ENCODE measurements around the gene CDH24. TPM values are rescaled to one million over a fixed set of nuclear protein-coding genes. Genes with fewer than 3 reads are reported as not detected.

Gene CDH24
- total and polyA plus RNA-seq, 9 of the 15 experiments (the other 6 are each of a cell fraction or from before 2014, with no cell fraction given), result 0.04 to 16.2 (median 4.9) TPM

DNA sequence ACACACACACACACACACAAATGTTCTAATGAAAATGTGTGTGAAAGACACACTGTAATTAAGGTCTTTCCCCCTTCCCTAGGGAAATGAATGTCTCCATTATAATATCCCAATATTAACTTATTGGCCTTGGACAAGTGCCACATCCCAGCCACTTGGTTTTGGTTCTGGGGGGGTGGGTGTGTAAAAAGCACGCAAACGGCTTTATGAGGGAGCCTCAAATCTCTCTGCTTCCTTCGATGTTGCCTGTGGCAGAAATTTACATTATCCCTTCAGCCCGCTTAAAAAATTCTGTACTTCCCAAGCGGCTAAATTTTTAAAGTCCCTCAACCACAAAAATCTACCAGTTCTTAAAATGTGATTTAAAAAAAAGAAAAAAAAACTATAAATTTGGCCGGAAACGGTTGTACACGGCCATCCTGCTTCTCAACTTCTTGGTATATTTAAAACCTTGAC, 47.8 kb downstream of the CDH24 start (continued):
- TF ChIP-seq NCOA1 (IDR thresholded peaks at IDR 0.05; ENCODE audit: low read depth), result 0 out of 2 replicates have a peak, but pooled peaks have one; percentile 10
- 0 out of 2 replicates have a peak, but pooled peaks have one; percentile 42 for TF ChIP-seq HBP1 (CRISPR knock-in tag; IDR thresholded peaks at IDR 0.05)
- TF ChIP-seq RAD21 (CRISPR knock-in tag; conservative IDR thresholded peaks at IDR 0.05 in 1 of 2, IDR thresholded peaks at IDR 0.05 in 1 of 2), result no peak
- no peak for TF ChIP-seq TRIM25 (IDR thresholded peaks at IDR 0.05; ENCODE audit: borderline replicate concordance)
- TF ChIP-seq, protein P1, sequence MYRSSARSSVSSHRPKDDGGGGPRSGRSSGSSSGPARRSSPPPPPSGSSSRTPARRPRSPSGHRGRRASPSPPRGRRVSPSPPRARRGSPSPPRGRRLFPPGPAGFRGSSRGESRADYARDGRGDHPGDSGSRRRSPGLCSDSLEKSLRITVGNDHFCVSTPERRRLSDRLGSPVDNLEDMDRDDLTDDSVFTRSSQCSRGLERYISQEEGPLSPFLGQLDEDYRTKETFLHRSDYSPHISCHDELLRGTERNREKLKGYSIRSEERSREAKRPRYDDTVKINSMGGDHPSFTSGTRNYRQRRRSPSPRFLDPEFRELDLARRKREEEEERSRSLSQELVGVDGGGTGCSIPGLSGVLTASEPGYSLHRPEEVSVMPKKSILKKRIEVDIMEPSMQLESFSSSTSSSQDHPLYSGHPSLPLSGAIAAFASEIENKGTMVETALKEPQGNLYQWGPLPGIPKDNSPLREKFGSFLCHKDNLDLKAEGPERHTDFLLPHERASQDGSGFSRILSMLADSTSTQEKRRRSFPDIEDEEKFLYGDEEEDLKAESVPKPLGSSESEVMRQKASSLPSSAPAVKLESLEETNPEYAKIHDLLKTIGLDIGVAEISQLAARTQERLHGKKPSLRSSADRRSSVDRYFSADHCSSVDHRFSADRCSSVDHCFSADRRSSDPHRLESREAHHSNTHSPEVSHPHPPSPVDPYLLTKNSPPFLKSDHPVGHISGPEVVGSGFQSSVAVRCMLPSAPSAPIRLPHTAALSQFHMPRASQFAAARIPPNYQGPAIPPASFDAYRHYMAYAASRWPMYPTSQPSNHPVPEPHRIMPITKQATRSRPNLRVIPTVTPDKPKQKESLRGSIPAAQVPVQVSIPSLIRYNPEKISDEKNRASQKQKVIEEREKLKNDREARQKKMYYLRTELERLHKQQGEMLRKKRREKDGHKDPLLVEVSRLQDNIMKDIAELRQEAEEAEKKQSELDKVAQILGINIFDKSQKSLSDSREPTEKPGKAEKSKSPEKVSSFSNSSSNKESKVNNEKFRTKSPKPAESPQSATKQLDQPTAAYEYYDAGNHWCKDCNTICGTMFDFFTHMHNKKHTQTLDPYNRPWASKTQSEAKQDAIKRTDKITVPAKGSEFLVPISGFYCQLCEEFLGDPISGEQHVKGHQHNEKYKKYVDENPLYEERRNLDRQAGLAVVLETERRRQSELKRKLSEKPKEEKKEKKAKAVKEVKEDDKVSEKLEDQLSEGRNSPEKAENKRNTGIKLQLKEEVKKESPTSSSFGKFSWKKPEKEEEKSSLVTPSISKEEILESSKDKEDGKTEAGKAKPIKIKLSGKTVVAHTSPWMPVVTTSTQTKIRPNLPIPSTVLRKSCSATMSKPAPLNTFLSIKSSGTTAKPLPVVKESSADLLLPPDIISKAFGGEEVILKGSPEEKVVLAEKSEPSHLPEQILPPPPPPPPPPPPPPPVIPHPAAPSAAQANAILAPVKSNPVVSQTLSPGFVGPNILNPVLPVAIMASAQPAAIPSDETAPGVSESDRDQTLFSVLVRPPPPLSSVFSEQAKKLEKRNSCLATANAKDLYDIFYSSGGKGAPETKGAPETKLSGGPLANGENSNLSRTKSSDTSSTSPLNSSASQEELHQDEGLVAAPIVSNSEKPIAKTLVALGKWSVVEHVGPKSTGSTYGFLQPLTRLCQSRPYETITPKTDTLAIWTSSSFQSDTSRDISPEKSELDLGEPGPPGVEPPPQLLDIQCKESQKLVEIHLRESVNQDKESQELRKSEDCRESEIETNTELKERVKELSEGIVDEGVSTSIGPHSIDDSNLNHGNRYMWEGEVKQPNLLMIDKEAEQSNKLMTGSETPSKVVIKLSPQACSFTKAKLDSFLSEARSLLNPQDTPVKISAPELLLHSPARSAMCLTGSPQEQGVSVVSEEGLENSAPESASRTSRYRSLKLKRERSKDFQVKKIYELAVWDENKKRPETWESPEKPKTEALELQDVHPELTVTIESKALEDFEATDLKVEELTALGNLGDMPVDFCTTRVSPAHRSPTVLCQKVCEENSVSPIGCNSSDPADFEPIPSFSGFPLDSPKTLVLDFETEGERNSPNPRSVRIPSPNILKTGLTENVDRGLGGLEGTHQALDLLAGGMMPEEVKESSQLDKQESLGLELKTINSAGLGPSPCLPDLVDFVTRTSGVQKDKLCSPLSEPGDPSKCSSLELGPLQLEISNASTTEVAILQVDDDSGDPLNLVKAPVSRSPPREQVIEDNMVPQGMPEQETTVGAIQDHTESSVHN (IDR thresholded peaks at IDR 0.05; ENCODE audit: borderline replicate concordance in 1 of 2, low read depth in 1 of 2), result no peak
- TF ChIP-seq MCM5 (IDR thresholded peaks at IDR 0.05; ENCODE audit: low read depth), result no peak
- TF ChIP-seq POLR2B (IDR thresholded peaks at IDR 0.05; ENCODE audit: low read depth, partially characterized antibody), result no peak
- TF ChIP-seq HMG20B (CRISPR knock-in tag; IDR thresholded peaks at IDR 0.05), result no peak
- TF ChIP-seq, protein P2, sequence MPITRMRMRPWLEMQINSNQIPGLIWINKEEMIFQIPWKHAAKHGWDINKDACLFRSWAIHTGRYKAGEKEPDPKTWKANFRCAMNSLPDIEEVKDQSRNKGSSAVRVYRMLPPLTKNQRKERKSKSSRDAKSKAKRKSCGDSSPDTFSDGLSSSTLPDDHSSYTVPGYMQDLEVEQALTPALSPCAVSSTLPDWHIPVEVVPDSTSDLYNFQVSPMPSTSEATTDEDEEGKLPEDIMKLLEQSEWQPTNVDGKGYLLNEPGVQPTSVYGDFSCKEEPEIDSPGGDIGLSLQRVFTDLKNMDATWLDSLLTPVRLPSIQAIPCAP (CRISPR knock-in tag; IDR thresholded peaks at IDR 0.05; ENCODE audit: borderline replicate concordance), result no peak
- TF ChIP-seq, protein P3, sequence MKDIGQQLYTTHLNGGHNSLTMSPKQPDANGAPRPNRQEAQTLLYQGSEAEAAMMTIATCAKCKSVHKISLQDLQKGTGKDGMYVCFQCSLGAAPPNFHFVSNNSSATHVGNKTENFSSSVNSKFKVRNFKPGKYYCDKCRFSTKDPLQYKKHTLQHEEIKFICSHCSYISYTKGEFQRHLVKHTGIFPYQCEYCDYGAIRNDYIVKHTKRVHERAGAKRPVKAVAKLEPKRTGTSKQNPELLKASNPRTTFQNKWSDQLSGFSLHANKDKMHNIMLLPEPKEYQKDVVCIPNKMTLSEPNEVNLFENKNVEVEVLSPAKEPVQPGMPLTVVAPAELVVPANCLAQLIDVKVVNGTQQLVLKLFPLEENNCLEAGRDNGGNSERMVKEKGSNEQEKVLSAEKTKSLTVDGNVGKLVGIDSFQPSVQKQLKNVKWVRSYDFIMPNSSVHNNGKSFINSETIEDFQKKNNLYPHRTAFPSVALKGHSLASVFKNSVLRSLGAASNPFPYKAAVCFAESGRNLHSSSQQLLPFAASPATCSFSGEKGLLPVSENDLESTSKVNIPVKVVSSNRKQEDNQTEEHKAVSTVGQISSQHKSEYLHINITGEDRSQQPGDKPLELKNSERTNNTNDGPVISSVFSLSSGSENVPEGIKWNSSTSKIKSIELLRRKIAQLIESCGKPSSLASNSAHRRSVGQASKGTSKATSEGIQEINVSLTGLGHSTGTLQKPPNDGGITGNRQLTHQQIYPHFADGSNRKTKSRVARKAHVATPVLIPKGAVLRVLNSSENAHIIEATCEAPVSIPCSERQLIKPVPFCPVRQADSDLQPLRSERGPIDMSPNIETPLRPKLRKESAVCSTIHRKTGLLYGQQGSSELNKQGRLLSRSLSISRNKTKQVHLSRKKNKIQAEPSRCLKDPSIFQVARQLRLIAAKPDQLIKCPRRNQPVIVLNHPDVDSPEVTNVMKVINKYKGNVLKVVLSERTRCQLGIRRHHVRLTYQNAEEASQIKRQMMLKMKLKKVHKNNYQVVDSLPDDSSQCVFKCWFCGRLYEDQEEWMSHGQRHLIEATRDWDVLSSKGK (CRISPR knock-in tag; IDR thresholded peaks at IDR 0.05), result no peak
